MM.1S (cell line): ENCODE results near the gene COQ7.

Experiments
- DNase-seq: peaks from one replicate; pipeline ENCODE4 v3.0.0-alpha.2; 2015
- H2AFZ ChIP-seq: fragments of 300-600 bp; sonication (generic); 2 replicates; pipeline ENCODE4 v1.6.0; 2016; ENCODE audit warnings: antibody characterized with exemption, low read length
- H3F3A ChIP-seq: fragments of 300-600 bp; sonication (generic); 2 replicates; pipeline ENCODE4 v1.6.1; 2016; ENCODE audit warnings: mild to moderate bottlenecking, antibody characterized with exemption, low read length, moderate library complexity, mixed read lengths; ENCODE audit not compliant: insufficient read depth
- H3K27ac ChIP-seq: fragments of 300-600 bp; sonication (generic); 2 replicates; pipeline ENCODE4 v1.5.1; 2016; ENCODE audit warnings: mild to moderate bottlenecking, low read length
- H3K27me3 ChIP-seq: fragments of 300-600 bp; sonication (generic); replicated peaks from 2 replicates; pipeline ENCODE4 v1.6.0; 2016; ENCODE audit warnings: low read length; ENCODE audit not compliant: insufficient read depth
- H3K36me3 ChIP-seq: fragments of 300-600 bp; sonication (generic); replicated peaks from 2 replicates; pipeline ENCODE4 v1.6.1; 2016; ENCODE audit warnings: mild to moderate bottlenecking, low read length, mixed read lengths; ENCODE audit not compliant: insufficient read depth
- H3K4me1 ChIP-seq: fragments of 300-600 bp; sonication (generic); 2 replicates; pipeline ENCODE4 v1.6.1; 2016; ENCODE audit warnings: low read length, mixed read lengths
- H3K4me2 ChIP-seq: fragments of 300-600 bp; sonication (generic); 2 replicates; pipeline ENCODE4 v1.6.0; 2016; ENCODE audit warnings: low read depth, low read length
- H3K4me3 ChIP-seq: fragments of 300-600 bp; sonication (generic); 2 replicates; pipeline ENCODE4 v1.5.1; 2016; ENCODE audit warnings: low read length, mixed read lengths
- H3K79me2 ChIP-seq: fragments of 300-600 bp; sonication (generic); 2 replicates; pipeline ENCODE4 v1.6.1; 2016; ENCODE audit warnings: mixed run types, low read length, mixed read lengths
- H3K9ac ChIP-seq: fragments of 300-600 bp; sonication (generic); 2 replicates; pipeline ENCODE4 v1.6.1; 2016; ENCODE audit warnings: low read length, mixed read lengths
- H3K9me2 ChIP-seq: fragments of 300-600 bp; sonication (generic); replicated peaks from 2 replicates; pipeline ENCODE4 v1.6.1; 2016; ENCODE audit warnings: mild to moderate bottlenecking, low read length, mixed read lengths; ENCODE audit not compliant: insufficient read depth
- H3K9me3 ChIP-seq: fragments of 300-600 bp; sonication (generic); replicated peaks from 2 replicates; pipeline ENCODE4 v1.6.1; 2016; ENCODE audit warnings: mild to moderate bottlenecking, low read length, mixed read lengths; ENCODE audit not compliant: insufficient read depth
- H4K20me1 ChIP-seq: fragments of 300-600 bp; sonication (generic); 2 replicates; pipeline ENCODE4 v1.6.1; 2016; ENCODE audit warnings: mild to moderate bottlenecking, low read length, moderate library complexity, mixed read lengths; ENCODE audit not compliant: insufficient read depth
- CTCF ChIP-seq: fragments of 300-600 bp; sonication (generic); IDR thresholded peaks from 2 replicates; pipeline ENCODE4 v1.5.1; 2016; ENCODE audit warnings: antibody characterized with exemption, low read length, mixed read lengths
- EZH2 ChIP-seq: fragments of 300-600 bp; sonication (generic); optimal IDR thresholded peaks from 2 replicates; pipeline ENCODE3; 2017; ENCODE audit warnings: low read depth, mild to moderate bottlenecking, antibody characterized with exemption, low read length, mixed read lengths
- EZH2phosphoT487 ChIP-seq: fragments of 300-600 bp; sonication (generic); IDR thresholded peaks from 2 replicates; pipeline ENCODE4 v1.6.1; 2018; ENCODE audit warnings: antibody characterized with exemption, low read length

Gene COQ7

GRCh38 chr16:19088341-19088916 lies 21.0 kb downstream of the COQ7 start:
- no peaks in the 10 kb centered on the region for H3F3A ChIP-seq
- H3K36me3 ChIP-seq, result no peaks in the 10 kb centered on the region

GRCh38 chr16:19089410-19089955 lies 22.1 kb downstream of the COQ7 start:
- H3K4me1 ChIP-seq, result no peaks in the 10 kb centered on the region
- DNase-seq, result no peak
- H3K4me2 ChIP-seq, result no peak overlapping the region
- H3K79me2 ChIP-seq, result no peaks in the 10 kb centered on the region
- H3F3A ChIP-seq, result no peaks in the 10 kb centered on the region
- no peak overlapping the region for H2AFZ ChIP-seq
- no peak overlapping the region for H3K4me3 ChIP-seq
- no peaks in the 10 kb centered on the region for H4K20me1 ChIP-seq
- TF ChIP-seq CTCF (no peak), EZH2 (no peak), EZH2phosphoT487 (no peak)
- no peak overlapping the region for H3K9ac ChIP-seq
- no peaks in the 10 kb centered on the region for H3K9me2 ChIP-seq
- no peak overlapping the region for H3K27ac ChIP-seq
- no peaks in the 10 kb centered on the region for H3K27me3 ChIP-seq
- H3K9me3 ChIP-seq, result no peaks in the 10 kb centered on the region
- H3K36me3 ChIP-seq, result no peaks in the 10 kb centered on the region

More at GRCh38 chr16:19088341-19088916, 21.0 kb downstream of the COQ7 start:
- no peak overlapping the region for H3K4me2 ChIP-seq
- no peak overlapping the region for H3K9ac ChIP-seq
- H2AFZ ChIP-seq, result no peak overlapping the region
- H3K79me2 ChIP-seq, result no peaks in the 10 kb centered on the region
- H3K4me1 ChIP-seq, result no peaks in the 10 kb centered on the region
- no peak overlapping the region for H3K27ac ChIP-seq
- no peaks in the 10 kb centered on the region for H3K9me3 ChIP-seq
- no peaks in the 10 kb centered on the region for H3K27me3 ChIP-seq
- no peaks in the 10 kb centered on the region for H3K9me2 ChIP-seq
- H4K20me1 ChIP-seq, result no peaks in the 10 kb centered on the region
- no peak overlapping the region for H3K4me3 ChIP-seq
- DNase-seq, result no peak
- TF ChIP-seq CTCF (no peak), EZH2 (no peak), EZH2phosphoT487 (no peak)

GRCh38 chr16:19090916-19091315 lies 23.5 kb downstream of the COQ7 start:
- no peaks in the 10 kb centered on the region for H3K27me3 ChIP-seq
- no peaks in the 10 kb centered on the region for H3K79me2 ChIP-seq
- no peak overlapping the region for H3K9ac ChIP-seq
- DNase-seq, result no peak
- no peaks in the 10 kb centered on the region for H4K20me1 ChIP-seq
- H2AFZ ChIP-seq, result no peak overlapping the region
- H3K9me3 ChIP-seq, result no peaks in the 10 kb centered on the region
- H3K4me2 ChIP-seq, result no peak overlapping the region
- no peak overlapping the region for H3K4me3 ChIP-seq
- H3K36me3 ChIP-seq, result no peaks in the 10 kb centered on the region
- H3F3A ChIP-seq, result no peaks in the 10 kb centered on the region
- H3K27ac ChIP-seq, result no peak overlapping the region
- H3K9me2 ChIP-seq, result no peaks in the 10 kb centered on the region
- TF ChIP-seq CTCF (no peak), EZH2 (no peak), EZH2phosphoT487 (no peak)
- no peaks in the 10 kb centered on the region for H3K4me1 ChIP-seq
